ENCODE measurements around the gene PSME3.
"Not testable (repeated sequence)": the region's sequence is repeated elsewhere in the genome, so short reads cannot be mapped to it uniquely, and the experiment has no call there.

Gene PSME3

DNA sequence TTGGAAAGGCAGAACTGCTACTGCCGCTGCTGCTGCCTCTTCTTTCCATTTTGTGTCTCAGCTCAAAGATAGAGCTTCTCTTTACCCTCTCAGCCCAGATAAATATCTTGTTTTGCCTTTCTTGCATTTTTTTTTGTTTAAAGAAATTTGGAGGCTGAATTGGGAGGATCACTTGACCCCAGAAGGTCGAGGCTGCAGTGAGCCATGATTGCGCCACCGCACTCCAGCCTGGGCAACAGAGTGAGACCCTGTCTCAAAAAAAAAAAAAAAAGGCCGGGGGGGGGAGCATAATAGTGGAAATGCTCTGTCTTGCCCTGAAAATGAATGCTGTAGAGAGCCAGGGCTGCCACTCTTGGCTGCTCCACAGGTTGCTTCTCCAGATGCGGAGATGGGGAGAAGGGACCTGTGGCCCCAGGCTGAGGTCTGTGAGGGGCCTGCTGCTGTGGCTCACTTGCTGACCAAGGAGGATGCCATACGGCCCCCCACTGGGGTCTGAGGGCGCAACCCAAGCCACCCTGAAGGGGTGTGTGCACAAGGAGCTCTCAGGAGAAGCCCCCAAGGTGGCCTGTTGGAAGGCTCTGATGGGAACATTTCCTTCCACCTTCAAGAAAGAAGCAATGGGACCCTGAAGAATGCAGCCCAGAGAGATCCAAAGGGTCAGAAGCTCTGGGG is 45.9 kb downstream of the PSME3 start:
- DNase-seq, result no peak

DNA sequence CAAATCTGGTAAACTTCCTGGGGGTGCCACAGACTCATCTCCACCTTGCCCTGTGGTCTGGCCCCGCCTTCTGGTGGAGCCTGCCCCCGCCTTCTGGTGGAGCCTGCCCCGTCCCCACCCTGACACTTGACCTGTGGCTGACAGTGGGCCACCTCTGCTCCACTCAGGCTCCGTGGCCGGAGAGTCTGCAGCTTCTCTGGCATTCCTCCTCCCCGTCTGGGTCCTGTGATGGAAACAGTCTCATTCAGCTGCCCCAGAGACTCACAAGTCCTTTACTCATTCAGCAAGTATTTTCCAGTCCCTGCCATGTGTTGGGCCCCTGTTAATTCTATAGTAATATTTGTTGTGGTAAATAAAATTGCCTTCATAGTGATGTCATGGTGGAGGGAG is 46.4 kb downstream of the PSME3 start:
- no peak for DNase-seq

DNA sequence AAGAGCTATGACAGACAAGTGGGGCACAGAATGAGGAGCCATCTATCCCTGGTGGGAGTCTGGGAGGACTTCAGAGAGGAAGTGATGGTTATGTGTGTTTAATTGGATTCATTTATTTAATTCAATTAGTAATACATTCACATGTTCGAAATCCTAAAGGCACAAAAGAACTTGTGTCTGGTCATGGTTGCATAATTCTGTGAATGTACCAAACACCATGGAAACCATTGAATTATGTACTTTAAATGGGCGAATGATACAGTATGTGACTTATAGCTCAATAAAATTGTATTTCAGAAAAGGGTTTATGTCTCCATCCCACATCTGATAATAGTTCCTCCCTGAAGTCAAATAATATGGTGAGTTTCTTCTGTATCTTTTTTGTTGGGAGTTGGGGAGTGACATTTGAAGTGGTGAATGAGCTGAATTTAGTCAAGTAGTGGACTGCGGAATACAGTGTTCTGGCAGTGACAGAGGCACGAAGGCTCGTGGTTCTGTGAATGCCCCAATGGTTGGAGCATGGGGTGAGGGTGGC is 47.6 kb downstream of the PSME3 start:
- DNase-seq, result no peak

DNA sequence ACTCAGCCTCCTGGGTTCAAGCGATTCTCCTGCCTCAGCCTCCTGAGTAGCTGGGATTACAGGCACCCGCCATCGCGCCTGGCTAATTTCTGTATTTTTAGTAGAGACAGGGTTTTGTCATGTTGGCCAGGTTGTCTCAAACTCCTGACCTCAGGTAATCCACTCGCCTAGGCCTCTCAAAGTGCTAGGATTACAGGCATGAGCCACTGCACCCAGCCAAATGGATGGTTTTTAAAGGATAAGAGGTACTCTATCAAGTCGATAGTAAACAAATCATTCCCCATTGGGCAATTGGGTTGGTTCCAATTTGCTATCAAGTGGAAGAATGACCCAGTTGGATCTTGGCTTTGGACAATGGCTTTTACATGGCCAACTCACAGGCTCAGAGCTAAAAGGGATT is 48.5 kb downstream of the PSME3 start:
- DNase-seq, result not testable (repeated sequence)

DNA sequence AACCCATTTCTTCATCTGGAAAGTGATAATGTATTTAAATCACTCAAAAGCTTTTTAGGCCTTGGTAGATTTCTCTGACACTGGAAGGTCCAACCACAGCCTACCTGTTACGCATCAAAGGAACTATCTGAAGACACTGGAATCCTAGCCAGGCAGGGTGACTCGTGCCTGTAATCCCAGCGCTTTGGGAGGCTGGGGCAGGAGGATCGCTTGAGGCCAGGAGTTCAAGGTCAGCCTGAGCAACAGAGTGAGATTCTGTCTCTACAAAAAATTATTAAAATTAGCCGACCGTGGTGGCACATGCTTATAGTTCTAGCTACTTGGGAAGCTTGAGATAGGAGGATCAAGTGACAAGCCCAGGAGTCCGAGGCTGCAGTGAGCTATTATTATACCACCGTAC is 49.0 kb downstream of the PSME3 start:
- no peak for DNase-seq

DNA sequence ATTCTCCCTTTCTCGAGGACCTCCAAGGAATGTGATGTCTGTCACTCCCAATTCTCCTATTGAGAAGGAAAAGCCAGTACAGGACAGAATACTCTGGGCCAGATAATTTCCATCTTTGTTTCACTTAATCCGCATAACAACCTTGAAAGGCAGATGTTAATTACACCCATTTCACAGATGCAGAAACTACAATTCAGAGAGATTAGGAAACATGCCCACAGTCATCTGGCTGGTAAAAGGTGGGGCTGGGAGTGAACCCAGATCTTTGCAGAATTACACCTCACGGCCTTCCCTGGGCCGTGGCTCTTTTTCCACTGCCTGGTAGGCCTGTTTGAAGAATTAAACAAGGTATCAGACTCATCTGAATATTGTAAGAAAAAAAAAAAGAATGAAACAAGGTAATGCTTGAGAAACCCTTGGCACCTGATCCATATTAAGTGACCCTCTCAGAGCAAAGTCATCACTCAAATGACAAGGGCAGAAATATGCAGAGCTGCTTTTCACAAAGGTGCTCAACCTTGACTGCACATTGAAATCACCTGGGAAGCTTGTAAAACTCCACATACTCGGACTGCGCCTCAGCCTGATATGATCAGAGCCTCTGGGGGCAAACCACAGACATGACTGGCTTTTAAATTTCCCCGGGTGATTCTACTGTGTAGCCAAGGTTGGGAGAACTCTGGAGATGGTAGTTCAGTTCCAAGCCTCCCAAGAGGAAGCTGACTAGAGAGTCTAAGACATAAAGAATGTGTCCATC is 50.8 kb downstream of the PSME3 start:
- DNase-seq, result no peak

DNA sequence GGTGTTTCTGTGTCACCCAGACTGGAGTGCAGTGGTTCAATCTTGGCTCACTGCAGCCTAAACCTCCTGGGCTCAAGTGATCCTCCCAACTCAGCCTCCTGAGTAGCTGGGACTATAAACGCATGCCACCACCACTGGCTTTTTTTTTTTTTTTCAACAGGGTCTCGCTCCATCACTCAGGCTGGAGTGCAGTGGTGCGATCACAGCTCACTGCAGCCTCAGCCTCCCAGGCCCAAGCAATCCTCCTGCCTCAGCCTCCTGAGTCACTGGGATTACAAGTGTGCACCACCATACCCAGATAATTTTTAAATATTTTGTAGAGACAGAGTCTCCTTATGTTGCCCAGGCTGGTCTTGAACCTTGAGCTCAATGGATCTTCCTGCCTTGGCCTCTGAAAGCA is 52.6 kb downstream of the PSME3 start:
- DNase-seq, result not testable (repeated sequence)

DNA sequence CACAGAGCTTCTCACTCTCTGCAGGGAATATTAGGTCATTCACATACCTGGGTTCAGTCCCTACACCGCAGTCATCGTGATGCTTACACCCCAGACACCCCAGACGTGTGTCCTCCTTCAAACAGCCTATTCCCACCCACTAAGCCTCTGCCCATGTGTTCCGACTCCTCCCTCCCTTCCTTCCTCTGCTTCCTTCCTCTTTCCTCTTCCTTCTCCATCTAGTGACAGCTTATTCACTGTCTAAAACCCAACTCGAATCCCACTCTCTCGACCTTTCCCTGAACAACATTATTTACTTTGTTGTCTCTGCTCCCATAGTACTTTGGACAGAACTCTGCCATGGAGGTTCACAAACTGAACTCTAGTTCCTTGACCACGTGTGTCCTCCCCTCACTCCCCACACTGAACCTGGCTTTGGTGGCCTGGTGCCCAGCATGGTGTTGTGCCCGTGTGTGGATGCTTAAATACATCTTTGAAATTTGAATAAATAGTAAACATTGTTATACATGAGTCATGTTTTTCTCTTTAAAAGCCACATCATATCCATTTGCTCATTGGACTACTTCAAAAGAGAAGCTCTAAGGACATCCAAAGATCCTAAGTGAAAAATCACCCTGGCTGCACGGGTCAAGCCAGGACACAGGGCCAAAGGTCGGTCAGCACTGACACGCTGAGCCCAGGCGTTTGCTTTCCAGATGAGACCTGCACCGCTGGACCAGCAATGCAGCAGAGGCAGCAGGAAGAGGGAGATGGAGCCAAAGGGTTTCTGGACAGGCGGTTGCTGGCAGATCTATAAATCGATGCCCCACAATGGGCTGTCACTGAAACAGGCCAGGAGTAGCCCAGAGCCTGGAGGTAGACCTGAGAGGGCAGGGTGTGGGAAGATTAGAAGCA is 53.3 kb downstream of the PSME3 start:
- DNase-seq, result no peak

DNA sequence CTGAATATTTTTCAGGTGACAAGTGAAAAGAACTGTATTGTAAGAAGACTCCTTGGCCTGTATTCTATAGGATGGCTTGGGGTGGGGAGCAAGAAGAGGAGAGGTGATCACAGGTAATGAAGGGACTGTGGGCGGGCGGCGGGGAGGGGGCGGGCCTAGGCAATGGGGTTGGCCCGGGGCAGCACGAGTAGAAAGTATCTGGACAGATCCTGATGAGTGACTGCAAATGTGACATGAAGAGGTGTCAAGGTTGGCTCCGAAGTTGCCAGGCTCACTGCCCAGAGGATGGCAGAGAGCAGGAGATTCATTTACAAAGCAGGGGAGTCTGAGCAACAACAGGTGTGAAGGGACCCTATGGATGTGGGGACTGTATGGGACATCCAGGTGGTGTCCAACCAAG is 56.6 kb downstream of the PSME3 start:
- DNase-seq, result no peak

DNA sequence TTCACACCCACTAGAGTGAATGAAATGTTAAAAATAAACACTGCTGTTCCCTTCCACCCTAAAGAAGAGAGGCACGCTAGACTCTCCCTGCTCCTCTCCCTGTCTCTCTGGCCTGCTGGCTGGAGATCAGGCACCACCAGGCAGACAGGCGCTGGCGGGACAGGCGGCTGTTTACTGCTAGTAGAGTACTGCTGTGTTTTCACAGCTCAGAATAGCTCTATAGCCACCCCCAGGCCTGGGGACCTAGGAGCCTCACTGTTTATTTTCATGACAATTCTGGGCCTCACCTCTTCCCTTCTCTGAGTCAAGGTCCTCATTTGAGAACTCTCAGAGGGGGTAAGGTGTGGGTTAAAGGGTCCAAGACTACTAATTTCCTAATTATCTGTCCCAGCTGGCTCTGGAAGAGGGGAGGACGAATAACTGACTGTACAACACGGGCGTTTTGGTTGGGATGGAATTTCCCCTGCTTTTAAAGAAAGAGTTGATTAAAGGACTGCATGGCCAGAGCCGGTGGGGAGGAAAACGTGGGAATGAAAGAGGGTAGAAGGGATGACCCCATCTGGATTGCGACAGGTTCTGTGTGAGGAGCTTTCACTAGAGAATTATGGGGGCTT is 58.4 kb downstream of the PSME3 start:
- no peak for DNase-seq

DNA sequence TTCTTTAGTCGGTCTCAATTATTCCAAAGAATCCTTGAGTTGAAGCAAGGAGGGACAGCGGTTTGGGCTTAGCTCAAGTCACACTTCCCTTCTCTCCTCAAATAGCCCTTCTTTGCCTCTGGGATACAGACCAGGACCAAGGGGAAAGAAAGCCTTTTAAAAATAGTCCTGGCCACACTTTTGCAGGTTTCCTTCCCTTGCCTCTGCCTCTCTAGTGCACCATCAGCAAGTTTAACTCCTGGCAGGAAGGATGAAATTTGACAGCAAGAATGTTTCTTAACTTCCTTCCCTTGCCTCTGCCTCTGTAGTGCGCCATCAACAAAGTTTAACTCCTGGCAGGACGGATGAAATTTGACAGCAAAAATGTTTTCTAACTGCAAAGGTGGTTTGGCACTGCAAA is 60.2 kb downstream of the PSME3 start:
- DNase-seq, result no peak

Data from activated CD4-positive, alpha-beta T cell treated with anti-CD3 and anti-CD28 coated beads for 4 hours (primary cell).